Nephron (organoid): ENCODE results near the gene LPP.

Source experiments
- H3K27ac Mint-ChIP-seq, 3 experiments: 2 replicates each; pipeline ENCODE4 v1.8.0; 2020; ENCODE audit warnings: mixed read lengths in 3 of 3, mild to moderate bottlenecking in 2 of 3, moderate library complexity in 1 of 3
- H3K27me3 Mint-ChIP-seq: 2 replicates; pipeline ENCODE4 v1.8.0; 2021; ENCODE audit warnings: low read depth, mild to moderate bottlenecking, moderate library complexity, mixed read lengths
- H3K36me3 Mint-ChIP-seq: 2 replicates; pipeline ENCODE4 v1.8.0; 2020; ENCODE audit warnings: low read depth, mixed read lengths
- H3K4me1 Mint-ChIP-seq: 2 replicates; pipeline ENCODE4 v1.8.0; 2020; ENCODE audit warnings: mixed read lengths
- H3K4me3 Mint-ChIP-seq, 3 experiments: 2 replicates each; pipeline ENCODE4 v1.8.0; 2020; ENCODE audit warnings: mild to moderate bottlenecking in 3 of 3, mixed read lengths in 3 of 3, moderate library complexity in 2 of 3
- H3K9me3 Mint-ChIP-seq: 2 replicates; pipeline ENCODE4 v1.8.0; 2020; ENCODE audit warnings: mixed read lengths
- TF ChIP-seq, protein P1 (sequence below), 3 experiments: fragments of 200-600 bp; sonication (generic); IDR thresholded peaks; one replicate each; pipeline ENCODE4 v1.5.0; 2021; ENCODE audit warnings: antibody characterized with exemption in 3 of 3; ENCODE audit not compliant: unreplicated experiment in 3 of 3

Gene LPP

DNA sequence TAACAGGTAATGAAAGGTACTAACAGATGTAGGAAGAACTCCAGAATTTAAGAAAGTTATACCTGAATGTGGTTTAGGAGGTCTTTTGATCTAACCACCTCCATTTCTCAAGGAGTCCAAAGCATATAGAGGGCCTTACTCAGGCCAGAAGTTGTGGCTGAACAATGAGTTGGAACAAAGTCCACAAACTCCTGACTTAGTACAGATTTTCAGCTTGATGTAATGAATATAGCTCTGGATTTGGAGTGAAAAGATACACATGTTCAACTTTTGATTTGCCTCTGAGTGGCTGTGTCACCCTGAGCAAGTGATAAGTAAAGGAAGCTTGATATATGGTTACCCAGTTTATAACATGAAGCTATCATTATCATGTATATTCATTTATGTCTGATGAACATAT, 390.1 kb downstream of the LPP start:
- no peak overlapping the region for H3K27ac Mint-ChIP-seq
- no peak overlapping the region for H3K4me3 Mint-ChIP-seq
- TF ChIP-seq, protein P1, sequence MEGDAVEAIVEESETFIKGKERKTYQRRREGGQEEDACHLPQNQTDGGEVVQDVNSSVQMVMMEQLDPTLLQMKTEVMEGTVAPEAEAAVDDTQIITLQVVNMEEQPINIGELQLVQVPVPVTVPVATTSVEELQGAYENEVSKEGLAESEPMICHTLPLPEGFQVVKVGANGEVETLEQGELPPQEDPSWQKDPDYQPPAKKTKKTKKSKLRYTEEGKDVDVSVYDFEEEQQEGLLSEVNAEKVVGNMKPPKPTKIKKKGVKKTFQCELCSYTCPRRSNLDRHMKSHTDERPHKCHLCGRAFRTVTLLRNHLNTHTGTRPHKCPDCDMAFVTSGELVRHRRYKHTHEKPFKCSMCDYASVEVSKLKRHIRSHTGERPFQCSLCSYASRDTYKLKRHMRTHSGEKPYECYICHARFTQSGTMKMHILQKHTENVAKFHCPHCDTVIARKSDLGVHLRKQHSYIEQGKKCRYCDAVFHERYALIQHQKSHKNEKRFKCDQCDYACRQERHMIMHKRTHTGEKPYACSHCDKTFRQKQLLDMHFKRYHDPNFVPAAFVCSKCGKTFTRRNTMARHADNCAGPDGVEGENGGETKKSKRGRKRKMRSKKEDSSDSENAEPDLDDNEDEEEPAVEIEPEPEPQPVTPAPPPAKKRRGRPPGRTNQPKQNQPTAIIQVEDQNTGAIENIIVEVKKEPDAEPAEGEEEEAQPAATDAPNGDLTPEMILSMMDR (IDR thresholded peaks at IDR 0.05; ENCODE audit: unreplicated experiment in 3 of 3) = no peak
- peaks cover 5% of the 10 kb centered on the region for H3K4me1 Mint-ChIP-seq
- peaks cover 4% of the 10 kb centered on the region for H3K36me3 Mint-ChIP-seq
- H3K27me3 Mint-ChIP-seq = no peaks in the 10 kb centered on the region
- H3K9me3 Mint-ChIP-seq = no peaks in the 10 kb centered on the region

- no peaks in the 10 kb centered on the region for H3K4me1 Mint-ChIP-seq
- H3K27ac Mint-ChIP-seq = no peak overlapping the region
- no peaks in the 10 kb centered on the region for H3K27me3 Mint-ChIP-seq
- peaks cover 4% of the 10 kb centered on the region for H3K36me3 Mint-ChIP-seq
- H3K9me3 Mint-ChIP-seq = no peaks in the 10 kb centered on the region
- TF ChIP-seq, protein P1 (IDR thresholded peaks at IDR 0.05; ENCODE audit: unreplicated experiment in 3 of 3) = no peak
- H3K4me3 Mint-ChIP-seq = no peak overlapping the region
Observed at GRCh38 chr3:188546835-188547670, 393.1 kb downstream of the LPP start.

- no peak overlapping the region for H3K4me3 Mint-ChIP-seq
- H3K36me3 Mint-ChIP-seq = no peaks in the 10 kb centered on the region
- no peaks in the 10 kb centered on the region for H3K9me3 Mint-ChIP-seq
- TF ChIP-seq, protein P1 (IDR thresholded peaks at IDR 0.05; ENCODE audit: unreplicated experiment in 3 of 3) = no peak
- H3K4me1 Mint-ChIP-seq = no peaks in the 10 kb centered on the region
- no peak overlapping the region for H3K27ac Mint-ChIP-seq
- no peaks in the 10 kb centered on the region for H3K27me3 Mint-ChIP-seq
Observed at GRCh38 chr3:188553569-188553968, 399.6 kb downstream of the LPP start.

DNA sequence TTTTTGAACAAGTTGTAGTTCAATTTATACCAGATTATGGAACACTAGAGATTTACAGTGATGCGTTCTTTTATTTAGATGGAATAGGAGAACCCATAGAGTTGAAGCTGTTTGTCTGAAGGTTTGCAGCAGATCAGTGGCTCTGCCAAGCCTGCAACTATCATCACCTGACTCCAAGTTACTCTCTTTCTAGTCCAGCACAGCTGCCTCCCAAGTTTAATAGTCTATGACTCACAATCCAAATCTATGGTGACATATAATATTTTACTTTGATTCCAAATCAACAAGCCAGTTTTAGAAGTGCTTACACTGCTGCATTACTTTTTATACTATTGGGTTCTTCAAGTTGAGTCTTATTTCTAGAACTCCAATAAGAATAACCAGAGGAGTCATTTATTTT, 400.4 kb downstream of the LPP start:
- TF ChIP-seq, protein P1 (IDR thresholded peaks at IDR 0.05; ENCODE audit: unreplicated experiment in 3 of 3) = no peak
- Mint-ChIP-seq H3K4me1 (no peaks in the 10 kb centered on the region), H3K27ac (no peak overlapping the region), H3K9me3 (no peaks in the 10 kb centered on the region), H3K36me3 (no peaks in the 10 kb centered on the region), H3K27me3 (no peaks in the 10 kb centered on the region), H3K4me3 (no peak overlapping the region)

DNA sequence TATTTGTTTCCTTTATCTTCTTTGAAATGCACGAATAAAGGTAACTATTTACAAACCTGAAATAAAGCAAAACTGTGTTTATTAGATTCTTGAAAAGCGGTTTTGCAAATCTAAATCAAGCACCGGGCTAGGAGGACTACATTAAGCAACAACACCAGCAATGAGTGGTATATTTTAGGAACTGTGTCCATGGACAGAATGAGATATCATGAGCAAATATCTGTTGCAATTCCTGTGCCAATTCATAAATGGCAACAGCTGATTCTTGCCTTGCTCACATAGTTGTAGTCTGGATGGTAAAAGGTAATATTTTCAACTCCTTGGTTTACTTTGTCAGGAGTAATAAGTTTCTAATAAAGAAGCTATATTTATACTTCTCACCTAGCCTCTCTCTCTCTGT, 403.3 kb downstream of the LPP start:
- no peak overlapping the region for H3K4me3 Mint-ChIP-seq

More for the DNA sequence above, 403.3 kb downstream of the LPP start:
- no peaks in the 10 kb centered on the region for H3K36me3 Mint-ChIP-seq
- TF ChIP-seq, protein P1 (IDR thresholded peaks at IDR 0.05; ENCODE audit: unreplicated experiment in 3 of 3) = no peak
- H3K9me3 Mint-ChIP-seq = no peaks in the 10 kb centered on the region
- no peaks in the 10 kb centered on the region for H3K27me3 Mint-ChIP-seq
- H3K4me1 Mint-ChIP-seq = no peaks in the 10 kb centered on the region
- no peak overlapping the region for H3K27ac Mint-ChIP-seq
